Stomach (tissue), 9 donors: ENCODE measurements around the gene MYO5C. TPM values are rescaled to one million over a fixed set of nuclear protein-coding genes. Genes with fewer than 3 reads are reported as not detected.

Experiments used
- DNase-seq, 2 donors: peaks; one replicate each; pipeline versions ENCODE4 v3.0.0 to v3.0.0-alpha.2; 2013 to 2019
- H3K27ac ChIP-seq, 5 donors: fragments of 200-600 bp in 4 of 5; sonication (generic) in 4 of 5; one replicate each; pipeline ENCODE4 v1.5.1; 2013 to 2019; ENCODE audit warnings: mild to moderate bottlenecking in 1 of 5, moderate library complexity in 1 of 5
- H3K27me3 ChIP-seq, 3 donors: fragments of 200-600 bp; sonication (generic); one replicate each; pipeline ENCODE4 v1.5.1; 2017 to 2019; ENCODE audit warnings: mixed run types in 1 of 3
- H3K36me3 ChIP-seq, 4 donors: fragments of 200-600 bp; sonication (generic); 1 replicate in 3 of 4; 2 replicates in 1 of 4; pipeline ENCODE4 v1.5.1; 2016 to 2019
- H3K4me1 ChIP-seq, 4 donors: fragments of 200-600 bp; sonication (generic); one replicate each; pipeline ENCODE4 v1.5.1; 2016 to 2019
- H3K4me3 ChIP-seq, 4 donors: fragments of 200-600 bp; sonication (generic) in 3 of 4; one replicate each; pipeline ENCODE4 v1.5.1; 2016 to 2019; ENCODE audit warnings: mild to moderate bottlenecking in 1 of 4
- H3K9me3 ChIP-seq, 4 donors: fragments of 200-600 bp; sonication (generic); one replicate each; pipeline ENCODE4 v1.5.1; 2016 to 2019
- EP300 ChIP-seq: sonication (generic); formaldehyde crosslinking; IDR thresholded peaks from one replicate; pipeline ENCODE4 v1.6.1; 2017; ENCODE audit warnings: antibody characterized with exemption
- POLR2A ChIP-seq, 4 donors: fragments of 450-650 bp; IDR thresholded peaks; one replicate each; pipeline ENCODE4 v1.6.1; 2016; ENCODE audit warnings: antibody characterized with exemption in 4 of 4, control low read depth in 2 of 4, mild to moderate bottlenecking in 1 of 4, moderate library complexity in 1 of 4
- POLR2AphosphoS5 ChIP-seq, 3 donors: sonication (generic); formaldehyde crosslinking; IDR thresholded peaks; one replicate each; pipeline ENCODE4 v1.6.1; 2016; ENCODE audit warnings: antibody characterized with exemption in 3 of 3
- WGBS, 5 donors: extraction: QIAGEN DNeasy Blood & Tissue Kit in 3 of 5; methylation state at CpG; one replicate each; pipeline versions ENCODE4 v1.1.5 to v1.1.7; 2013 to 2018; 5-methylcytosine and 5-hydroxymethylcytosine counted together
- intact Hi-C: fragments of 100-400 bp; cut with DNase I; formaldehyde crosslinking; loops from one replicate; pipeline ENCODE4 v1.15.1; 2023; ENCODE audit warnings: low total_unique reads
- polyA plus RNA-seq, 3 donors: library from polyadenylated mRNA; stranded (reverse); fragments of 200-250 nt; gene quantifications; one replicate each; pipeline ENCODE4 v1.2.3, GENCODE V29; 2013
- total RNA-seq, 5 donors: library from RNA; depleted of rRNA; stranded (reverse); fragments of >200 nt; gene quantifications; one replicate each; pipeline versions ENCODE4 v1.1.0 to v1.2.3, GENCODE V29; 2014 to 2016
- TF ChIP-seq, protein P1 (sequence below), 7 experiments: fragments of 450-650 bp in 4 of 7; fragments of 200-600 bp in 3 of 7; sonication (generic) in 3 of 7; IDR thresholded peaks; one replicate each; pipeline ENCODE4 v1.5.1; 2016 to 2019; ENCODE audit warnings: antibody characterized with exemption in 7 of 7, control low read depth in 2 of 7, mild to moderate bottlenecking in 1 of 7
- donor health status: healthy with polysubstance abuse.
- donor health status: Bipolar disorder and iron deficiency.
- donor health status: healthy.

MYO5C gene
- total and polyA plus RNA-seq, 8 donors, result 4.3 to 148 (median 25.6) TPM

DNA sequence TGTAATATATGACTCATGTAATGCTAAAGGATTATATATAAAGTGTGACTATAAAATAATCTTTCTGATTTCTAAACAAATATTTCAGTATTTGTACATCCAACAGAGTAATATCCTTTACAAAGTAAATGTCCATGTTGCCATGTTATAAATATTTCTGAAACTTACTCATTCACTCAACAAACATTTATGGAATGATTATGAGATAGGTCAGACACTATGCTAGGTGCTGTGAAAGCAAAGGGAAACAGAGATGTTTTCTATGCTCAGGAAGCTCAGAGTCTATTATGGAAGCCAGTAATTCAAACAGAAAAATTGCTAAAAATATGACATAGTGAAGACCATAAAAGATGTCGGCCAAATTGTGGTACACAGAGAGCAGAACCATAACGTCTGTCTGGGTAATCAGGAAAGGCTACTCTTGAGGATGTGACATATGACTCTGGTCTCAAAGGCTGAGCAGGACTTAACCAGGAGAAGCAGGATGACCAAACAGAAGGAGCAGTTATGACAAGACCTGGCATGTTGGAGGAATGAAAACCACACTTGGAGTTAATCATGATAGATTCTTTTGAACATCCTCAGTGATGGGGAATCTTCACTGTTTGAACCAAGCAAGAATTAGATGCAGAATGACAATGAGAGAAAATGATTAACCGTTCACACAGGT lies 39.0 kb upstream of the MYO5C start:
- Histone ChIP-seq H3K4me3 (no peak overlapping the region), H3K36me3 (peaks cover 0 to 42% (median 25%) of the 10 kb centered on the region in 4 donors), H3K4me1 (peaks cover 0 to 26% (median 7%) of the 10 kb centered on the region in 4 donors), H3K27me3 (no peaks in the 10 kb centered on the region), H3K9me3 (no peaks in the 10 kb centered on the region), H3K27ac (no peak overlapping the region)
- intact Hi-C loops, result no loop called here
- TF ChIP-seq EP300 (no peak), POLR2AphosphoS5 (IDR thresholded peaks at IDR 0.05) (no peak), POLR2A (IDR thresholded peaks at IDR 0.05) (no peak)
- TF ChIP-seq, protein P1, sequence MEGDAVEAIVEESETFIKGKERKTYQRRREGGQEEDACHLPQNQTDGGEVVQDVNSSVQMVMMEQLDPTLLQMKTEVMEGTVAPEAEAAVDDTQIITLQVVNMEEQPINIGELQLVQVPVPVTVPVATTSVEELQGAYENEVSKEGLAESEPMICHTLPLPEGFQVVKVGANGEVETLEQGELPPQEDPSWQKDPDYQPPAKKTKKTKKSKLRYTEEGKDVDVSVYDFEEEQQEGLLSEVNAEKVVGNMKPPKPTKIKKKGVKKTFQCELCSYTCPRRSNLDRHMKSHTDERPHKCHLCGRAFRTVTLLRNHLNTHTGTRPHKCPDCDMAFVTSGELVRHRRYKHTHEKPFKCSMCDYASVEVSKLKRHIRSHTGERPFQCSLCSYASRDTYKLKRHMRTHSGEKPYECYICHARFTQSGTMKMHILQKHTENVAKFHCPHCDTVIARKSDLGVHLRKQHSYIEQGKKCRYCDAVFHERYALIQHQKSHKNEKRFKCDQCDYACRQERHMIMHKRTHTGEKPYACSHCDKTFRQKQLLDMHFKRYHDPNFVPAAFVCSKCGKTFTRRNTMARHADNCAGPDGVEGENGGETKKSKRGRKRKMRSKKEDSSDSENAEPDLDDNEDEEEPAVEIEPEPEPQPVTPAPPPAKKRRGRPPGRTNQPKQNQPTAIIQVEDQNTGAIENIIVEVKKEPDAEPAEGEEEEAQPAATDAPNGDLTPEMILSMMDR (IDR thresholded peaks at IDR 0.05), result no peak
- 79 to 87% (median 84%) methylated on average over 3 of the region's 3 CpGs for WGBS, 5 donors
- no peak for DNase-seq

DNA sequence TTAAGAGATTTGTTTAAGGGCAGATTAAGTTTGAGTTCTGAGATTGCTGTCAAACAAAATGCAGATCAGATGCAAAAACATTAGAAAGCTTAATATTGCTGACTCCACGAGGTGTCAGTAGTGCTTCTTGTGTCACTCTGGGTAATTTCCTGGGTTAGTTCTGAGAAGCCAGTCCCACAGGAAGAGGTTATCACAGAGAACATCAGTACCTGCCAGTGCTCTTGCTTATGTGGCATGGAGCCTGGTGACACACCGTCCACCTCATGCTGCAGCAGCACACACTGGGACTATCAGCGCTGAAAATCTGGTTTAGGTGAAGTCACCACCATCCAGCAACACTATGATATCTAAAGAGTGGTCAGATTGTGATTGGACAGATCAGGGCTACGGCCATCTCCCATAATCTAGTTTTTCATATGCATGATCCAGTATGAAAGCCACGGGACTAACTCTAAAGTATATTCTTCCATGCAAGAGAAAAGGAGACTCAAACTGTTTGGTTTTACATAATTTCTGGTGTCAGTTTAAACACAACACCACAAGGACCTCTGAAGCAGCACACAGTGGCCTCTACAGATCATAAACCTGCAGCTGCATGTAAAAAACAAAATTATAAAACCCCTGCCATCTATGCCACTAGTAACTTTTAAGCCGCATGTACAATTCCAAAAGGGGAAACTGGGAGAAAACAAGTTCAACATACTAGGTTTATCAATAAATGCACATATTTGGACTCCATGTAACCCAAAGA lies 36.1 kb upstream of the MYO5C start:
- WGBS, 5 donors, result 32 to 50% (median 38%) methylated on average over 6 of the region's 6 CpGs
- Histone ChIP-seq H3K4me3 (no peak overlapping the region), H3K27me3 (no peaks in the 10 kb centered on the region), H3K36me3 (peaks cover 5 to 64% (median 49%) of the 10 kb centered on the region in 4 donors), H3K27ac (peak overlapping the region in 2 of 5 donors; percentile 20 to 25), H3K4me1 (peaks cover 0 to 22% (median 11%) of the 10 kb centered on the region in 4 donors), H3K9me3 (no peaks in the 10 kb centered on the region)
- intact Hi-C loops, result no loop called here
- TF ChIP-seq EP300 (no peak), POLR2A (IDR thresholded peaks at IDR 0.05) (no peak), POLR2AphosphoS5 (IDR thresholded peaks at IDR 0.05) (peak in 2 of 3 donors; percentile 39 to 65)
- TF ChIP-seq, protein P1 (IDR thresholded peaks at IDR 0.05), result peak in 3 of 7 experiments; percentile 8 to 29 (median 18)
- peak; percentile 63 to 73 for DNase-seq

DNA sequence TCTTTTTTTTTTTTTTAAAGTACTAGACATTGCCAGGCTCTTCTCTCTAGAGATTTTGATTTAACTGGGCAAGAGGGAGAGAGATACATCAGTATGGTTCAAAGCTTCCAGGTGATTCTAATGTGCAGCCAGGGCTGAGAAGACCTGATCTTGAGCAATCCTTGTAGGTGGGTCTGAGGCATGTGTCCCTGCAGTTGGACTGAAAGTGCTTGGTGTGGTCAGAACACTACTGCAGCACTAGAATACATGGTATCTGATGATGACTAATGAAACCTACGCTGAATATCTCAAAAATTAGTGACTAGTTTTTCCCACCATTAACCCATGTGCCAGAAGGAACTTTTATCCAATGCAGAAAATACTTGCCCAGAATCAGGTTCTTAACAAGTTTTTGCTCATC lies 34.4 kb upstream of the MYO5C start:
- H3K27ac ChIP-seq, result no peak overlapping the region
- 75 to 93% (median 79%) methylated on average over 1 of the region's 1 CpG for WGBS, 5 donors
- H3K9me3 ChIP-seq, result no peaks in the 10 kb centered on the region
- no peak for DNase-seq
- intact Hi-C loops, result loop anchor here (10.0 kb wide), 1 partner anchor 65 kb away; no protein-coding TSS in a partner anchor
- H3K36me3 ChIP-seq, result peaks cover 5 to 64% (median 56%) of the 10 kb centered on the region in 4 donors
- H3K27me3 ChIP-seq, result no peaks in the 10 kb centered on the region
- peaks cover 0 to 20% (median 11%) of the 10 kb centered on the region in 4 donors for H3K4me1 ChIP-seq
- no peak overlapping the region for H3K4me3 ChIP-seq
- TF ChIP-seq POLR2AphosphoS5 (IDR thresholded peaks at IDR 0.05) (no peak), EP300 (no peak), POLR2A (IDR thresholded peaks at IDR 0.05) (no peak)
- TF ChIP-seq, protein P1 (IDR thresholded peaks at IDR 0.05), result no peak

DNA sequence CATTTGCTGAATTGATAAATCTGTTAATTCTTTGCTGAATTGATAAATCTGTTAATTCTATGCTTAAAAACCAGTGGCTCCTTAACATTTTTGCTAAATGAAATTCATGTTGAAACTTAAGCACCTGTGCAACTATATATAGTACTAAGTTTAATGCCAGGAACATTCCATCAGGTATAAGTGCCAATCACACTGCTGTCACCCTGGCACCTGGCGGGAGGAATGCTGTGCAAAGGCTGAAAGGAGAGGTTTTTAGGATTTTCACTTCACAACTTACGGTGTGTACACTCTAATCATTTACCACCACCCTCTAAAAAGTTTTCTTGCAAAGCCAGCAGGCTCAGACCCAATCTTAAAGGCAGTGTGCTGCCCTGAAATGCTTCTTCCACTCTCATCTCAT lies 33.5 kb upstream of the MYO5C start:
- no peaks in the 10 kb centered on the region for H3K9me3 ChIP-seq

More for the DNA sequence above, 33.5 kb upstream of the MYO5C start:
- WGBS, 5 donors, result 46 to 66% (median 59%) methylated on average over 2 of the region's 2 CpGs
- H3K4me1 ChIP-seq, result peaks cover 0 to 20% (median 11%) of the 10 kb centered on the region in 4 donors
- H3K36me3 ChIP-seq, result peaks cover 5 to 58% (median 50%) of the 10 kb centered on the region in 4 donors
- no peak overlapping the region for H3K4me3 ChIP-seq
- intact Hi-C loops, result loop anchor here (10.0 kb wide), 1 partner anchor 64 kb away; no protein-coding TSS in a partner anchor
- no peak for DNase-seq
- H3K27me3 ChIP-seq, result no peaks in the 10 kb centered on the region
- TF ChIP-seq POLR2A (IDR thresholded peaks at IDR 0.05) (no peak), POLR2AphosphoS5 (IDR thresholded peaks at IDR 0.05) (no peak), EP300 (no peak)
- TF ChIP-seq, protein P1 (IDR thresholded peaks at IDR 0.05), result no peak
- no peak overlapping the region for H3K27ac ChIP-seq
